ENCODE data around the gene RIMBP2.

Gene RIMBP2

DNA sequence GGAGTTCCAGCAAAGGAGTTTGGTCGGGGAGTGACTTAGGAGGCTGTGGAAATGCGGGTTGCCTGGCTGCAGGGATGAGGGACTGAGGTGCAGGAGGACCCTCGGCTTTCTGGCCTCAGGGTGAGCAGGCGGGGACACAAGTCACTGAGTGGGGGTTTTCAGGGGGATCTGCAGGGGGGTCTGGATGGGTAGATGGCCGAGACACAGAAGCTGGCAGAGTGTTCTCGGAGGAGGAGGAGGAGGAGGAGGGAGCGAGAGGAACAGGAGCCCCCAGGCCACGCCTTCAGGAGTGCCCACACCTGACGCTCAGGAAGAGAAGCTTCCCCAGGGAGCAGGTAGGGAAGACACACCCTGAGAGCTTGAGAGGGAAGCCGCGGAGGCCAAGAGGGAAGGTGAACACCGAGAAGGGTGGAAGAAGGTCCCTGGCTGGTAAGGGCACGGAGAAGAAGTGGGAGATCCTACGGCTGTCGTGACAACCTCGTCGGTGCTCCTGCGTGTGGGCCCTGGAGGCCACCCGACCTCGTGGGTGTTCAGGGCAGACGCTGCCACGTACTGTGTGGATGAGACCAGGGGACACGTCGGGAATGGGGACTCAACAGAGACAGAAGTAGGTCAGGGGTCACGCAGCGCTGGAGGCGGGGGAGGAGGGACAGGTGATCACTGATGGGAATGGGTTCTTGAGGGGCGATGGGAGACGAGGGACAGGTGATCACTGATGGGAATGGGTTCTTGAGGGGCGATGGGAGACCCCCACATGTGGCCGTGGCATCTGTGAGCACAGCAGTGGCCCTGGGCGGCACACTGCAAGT, 269.0 kb downstream of the RIMBP2 start:
- Histone ChIP-seq H3K27me3 (ENCODE audit: insufficient read depth, poor library complexity, severe bottlenecking) (no peaks in the 10 kb centered on the region), H3K27ac (replicated peaks) (no peak overlapping the region), H3K4me3 (replicated peaks; ENCODE audit: insufficient read depth, low read length) (no peak overlapping the region)
- TF ChIP-seq SPI1 (IDR thresholded peaks at IDR 0.05; ENCODE audit: borderline replicate concordance, low read depth): no peak
- TF ChIP-seq, protein P1, sequence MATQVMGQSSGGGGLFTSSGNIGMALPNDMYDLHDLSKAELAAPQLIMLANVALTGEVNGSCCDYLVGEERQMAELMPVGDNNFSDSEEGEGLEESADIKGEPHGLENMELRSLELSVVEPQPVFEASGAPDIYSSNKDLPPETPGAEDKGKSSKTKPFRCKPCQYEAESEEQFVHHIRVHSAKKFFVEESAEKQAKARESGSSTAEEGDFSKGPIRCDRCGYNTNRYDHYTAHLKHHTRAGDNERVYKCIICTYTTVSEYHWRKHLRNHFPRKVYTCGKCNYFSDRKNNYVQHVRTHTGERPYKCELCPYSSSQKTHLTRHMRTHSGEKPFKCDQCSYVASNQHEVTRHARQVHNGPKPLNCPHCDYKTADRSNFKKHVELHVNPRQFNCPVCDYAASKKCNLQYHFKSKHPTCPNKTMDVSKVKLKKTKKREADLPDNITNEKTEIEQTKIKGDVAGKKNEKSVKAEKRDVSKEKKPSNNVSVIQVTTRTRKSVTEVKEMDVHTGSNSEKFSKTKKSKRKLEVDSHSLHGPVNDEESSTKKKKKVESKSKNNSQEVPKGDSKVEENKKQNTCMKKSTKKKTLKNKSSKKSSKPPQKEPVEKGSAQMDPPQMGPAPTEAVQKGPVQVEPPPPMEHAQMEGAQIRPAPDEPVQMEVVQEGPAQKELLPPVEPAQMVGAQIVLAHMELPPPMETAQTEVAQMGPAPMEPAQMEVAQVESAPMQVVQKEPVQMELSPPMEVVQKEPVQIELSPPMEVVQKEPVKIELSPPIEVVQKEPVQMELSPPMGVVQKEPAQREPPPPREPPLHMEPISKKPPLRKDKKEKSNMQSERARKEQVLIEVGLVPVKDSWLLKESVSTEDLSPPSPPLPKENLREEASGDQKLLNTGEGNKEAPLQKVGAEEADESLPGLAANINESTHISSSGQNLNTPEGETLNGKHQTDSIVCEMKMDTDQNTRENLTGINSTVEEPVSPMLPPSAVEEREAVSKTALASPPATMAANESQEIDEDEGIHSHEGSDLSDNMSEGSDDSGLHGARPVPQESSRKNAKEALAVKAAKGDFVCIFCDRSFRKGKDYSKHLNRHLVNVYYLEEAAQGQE (IDR thresholded peaks at IDR 0.05; ENCODE audit: insufficient replicate concordance, low read depth): no peak
- TF ChIP-seq GABPA (IDR thresholded peaks at IDR 0.05; ENCODE audit: low read depth): no peak
- no peak for TF ChIP-seq POLR2AphosphoS5 (IDR thresholded peaks at IDR 0.05; ENCODE audit: low read depth)
- TF ChIP-seq, protein P2, sequence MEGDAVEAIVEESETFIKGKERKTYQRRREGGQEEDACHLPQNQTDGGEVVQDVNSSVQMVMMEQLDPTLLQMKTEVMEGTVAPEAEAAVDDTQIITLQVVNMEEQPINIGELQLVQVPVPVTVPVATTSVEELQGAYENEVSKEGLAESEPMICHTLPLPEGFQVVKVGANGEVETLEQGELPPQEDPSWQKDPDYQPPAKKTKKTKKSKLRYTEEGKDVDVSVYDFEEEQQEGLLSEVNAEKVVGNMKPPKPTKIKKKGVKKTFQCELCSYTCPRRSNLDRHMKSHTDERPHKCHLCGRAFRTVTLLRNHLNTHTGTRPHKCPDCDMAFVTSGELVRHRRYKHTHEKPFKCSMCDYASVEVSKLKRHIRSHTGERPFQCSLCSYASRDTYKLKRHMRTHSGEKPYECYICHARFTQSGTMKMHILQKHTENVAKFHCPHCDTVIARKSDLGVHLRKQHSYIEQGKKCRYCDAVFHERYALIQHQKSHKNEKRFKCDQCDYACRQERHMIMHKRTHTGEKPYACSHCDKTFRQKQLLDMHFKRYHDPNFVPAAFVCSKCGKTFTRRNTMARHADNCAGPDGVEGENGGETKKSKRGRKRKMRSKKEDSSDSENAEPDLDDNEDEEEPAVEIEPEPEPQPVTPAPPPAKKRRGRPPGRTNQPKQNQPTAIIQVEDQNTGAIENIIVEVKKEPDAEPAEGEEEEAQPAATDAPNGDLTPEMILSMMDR (IDR thresholded peaks at IDR 0.05; ENCODE audit: insufficient read depth, low read length): no peak
- DNase-seq (ENCODE audit: low read depth in 1 of 2, low spot score in 1 of 2): no peak

DNA sequence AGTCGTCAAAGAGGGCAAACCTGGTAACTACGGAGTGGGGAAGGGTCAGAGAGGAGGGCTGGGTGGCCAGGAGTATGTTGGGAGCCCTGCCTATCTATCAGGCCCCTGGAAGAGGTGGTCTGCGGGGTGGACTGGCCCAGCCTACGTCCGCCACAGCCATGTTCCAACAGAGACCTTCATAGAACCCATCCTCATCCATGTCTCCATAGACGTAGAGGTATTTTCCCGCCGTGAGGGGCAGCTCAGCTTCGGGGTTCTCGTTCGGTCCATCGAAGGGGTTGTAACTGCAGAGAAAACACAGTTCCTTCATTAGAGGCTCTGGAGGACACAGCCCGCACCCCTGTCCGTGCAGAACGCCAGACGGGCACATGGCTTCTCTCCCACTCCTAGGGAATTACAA, 271.1 kb downstream of the RIMBP2 start:
- Histone ChIP-seq H3K27me3 (ENCODE audit: insufficient read depth, poor library complexity, severe bottlenecking) (no peaks in the 10 kb centered on the region), H3K27ac (replicated peaks) (no peak overlapping the region), H3K4me3 (replicated peaks; ENCODE audit: insufficient read depth, low read length) (no peak overlapping the region)
- DNase-seq (ENCODE audit: low read depth in 1 of 2, low spot score in 1 of 2): no peak
- TF ChIP-seq POLR2AphosphoS5 (IDR thresholded peaks at IDR 0.05; ENCODE audit: low read depth) (no peak), GABPA (IDR thresholded peaks at IDR 0.05; ENCODE audit: low read depth) (no peak), SPI1 (IDR thresholded peaks at IDR 0.05; ENCODE audit: borderline replicate concordance, low read depth) (no peak)
- TF ChIP-seq, protein P2 (IDR thresholded peaks at IDR 0.05; ENCODE audit: insufficient read depth, low read length): no peak
- TF ChIP-seq, protein P1 (IDR thresholded peaks at IDR 0.05; ENCODE audit: insufficient replicate concordance, low read depth): no peak

DNA sequence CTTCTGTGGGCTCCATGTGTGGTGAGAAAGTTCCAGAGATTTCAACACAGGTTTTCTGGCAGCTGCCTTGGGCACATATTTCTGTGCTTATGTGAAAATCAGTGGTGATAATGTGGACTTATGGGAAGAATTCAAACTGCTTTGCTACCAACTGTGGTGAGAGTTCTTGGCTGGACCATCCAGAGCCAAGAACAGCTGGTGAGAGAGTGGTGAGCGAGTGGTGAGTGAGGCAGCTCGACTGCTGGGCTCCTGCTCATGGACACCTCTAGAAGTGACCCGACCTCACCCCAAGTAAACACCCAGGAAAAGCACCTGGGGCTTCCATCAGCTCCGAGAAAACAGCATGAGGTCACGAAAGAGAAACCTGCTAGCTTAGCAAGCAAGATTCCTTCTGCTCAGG, 272.0 kb downstream of the RIMBP2 start:
- Histone ChIP-seq H3K4me3 (replicated peaks; ENCODE audit: insufficient read depth, low read length) (no peak overlapping the region), H3K27ac (replicated peaks) (no peak overlapping the region), H3K27me3 (ENCODE audit: insufficient read depth, poor library complexity, severe bottlenecking) (no peaks in the 10 kb centered on the region)
- no peak for DNase-seq (ENCODE audit: low read depth in 1 of 2, low spot score in 1 of 2)
- TF ChIP-seq GABPA (IDR thresholded peaks at IDR 0.05; ENCODE audit: low read depth): no peak

DNA sequence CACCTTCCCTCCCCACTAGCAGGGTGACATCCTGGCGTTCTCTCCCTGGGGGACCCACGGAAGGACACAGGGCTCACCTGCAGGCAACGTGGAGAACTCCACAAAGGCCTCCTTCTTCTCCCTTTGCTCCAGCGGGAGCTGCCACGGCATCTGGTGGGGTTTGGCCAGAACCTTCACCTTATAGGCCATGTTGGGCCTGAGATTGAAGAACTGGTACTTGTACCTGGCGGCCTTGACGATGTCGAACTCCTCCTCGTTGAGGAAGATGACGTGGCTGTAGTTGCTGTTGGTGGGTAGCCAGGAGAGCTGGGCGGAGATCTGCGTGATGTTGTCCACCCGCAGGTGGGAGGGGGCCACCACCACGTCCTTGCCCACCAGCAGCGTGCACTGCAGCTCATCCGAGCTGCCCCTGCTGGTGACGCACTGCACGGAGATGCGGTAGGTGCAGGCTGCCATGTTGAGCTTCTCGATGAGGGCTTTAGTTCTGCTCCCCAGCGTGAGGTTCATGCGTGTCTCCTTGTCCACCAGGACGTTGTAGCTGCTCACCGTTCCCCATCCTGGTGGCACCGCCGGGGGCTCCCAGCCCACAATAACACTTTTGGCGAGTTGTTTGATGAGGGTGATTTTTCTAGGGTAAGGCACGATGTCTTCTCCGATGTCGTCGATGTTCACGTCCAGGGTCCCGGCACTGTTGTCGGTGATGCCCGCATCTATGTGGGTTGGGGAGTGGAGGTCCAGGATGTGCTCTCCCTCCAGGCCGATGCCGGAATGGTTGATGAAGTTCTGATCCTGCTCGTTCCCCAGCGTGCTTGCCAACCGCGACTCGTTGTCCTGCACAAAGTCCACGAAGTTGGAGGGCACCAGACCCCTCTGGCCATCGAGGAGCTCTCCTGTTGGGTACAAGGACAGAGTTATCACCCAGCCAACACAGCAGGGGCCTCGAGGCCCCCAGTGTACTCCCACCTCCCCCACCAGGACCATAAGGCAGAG, 274.0 kb downstream of the RIMBP2 start:
- Histone ChIP-seq H3K27me3 (ENCODE audit: insufficient read depth, poor library complexity, severe bottlenecking) (no peaks in the 10 kb centered on the region), H3K4me3 (replicated peaks; ENCODE audit: insufficient read depth, low read length) (no peak overlapping the region), H3K27ac (replicated peaks) (no peak overlapping the region)
- TF ChIP-seq, protein P1 (IDR thresholded peaks at IDR 0.05; ENCODE audit: insufficient replicate concordance, low read depth): no peak
- TF ChIP-seq POLR2AphosphoS5 (IDR thresholded peaks at IDR 0.05; ENCODE audit: low read depth): no peak
- no peak for TF ChIP-seq SPI1 (IDR thresholded peaks at IDR 0.05; ENCODE audit: borderline replicate concordance, low read depth)
- TF ChIP-seq, protein P2 (IDR thresholded peaks at IDR 0.05; ENCODE audit: insufficient read depth, low read length): no peak
- TF ChIP-seq GABPA (IDR thresholded peaks at IDR 0.05; ENCODE audit: low read depth): no peak
- no peak for DNase-seq (ENCODE audit: low read depth in 1 of 2, low spot score in 1 of 2)

All from HL-60 (cell line).